Iris pigment epithelial cell (primary cell): ENCODE measurements around the gene SYP.
"Not testable (repeated sequence)": the region's sequence is repeated elsewhere in the genome, so short reads cannot be mapped to it uniquely, and the experiment has no call there.

Source experiments
- DNase-seq: peaks from one replicate; pipeline ENCODE4 v3.0.0-alpha.2; 2011; ENCODE audit warnings: low read depth

The SYP gene

GRCh38 chrX:49189606-49190005 is 10.4 kb downstream of the SYP start:
- DNase-seq: no peak

- DNase-seq: no peak
These were observed 11.4 kb downstream of the SYP start for GRCh38 chrX:49188468-49189076.

GRCh38 chrX:49187526-49187925 is 12.5 kb downstream of the SYP start:
- DNase-seq: no peak

- DNase-seq: no peak
These were observed 13.0 kb downstream of the SYP start for GRCh38 chrX:49187028-49187394.

GRCh38 chrX:49186125-49187027 is 13.6 kb downstream of the SYP start, which contains the start of gene PRICKLE3:
Gene PRICKLE3, minus strand, starts transcription at chrX:49186373. Its CDS starts 76 bp downstream, at chrX:49186297.
- peak; percentile 47 for DNase-seq

GRCh38 chrX:49184294-49185281 is 15.4 kb downstream of the SYP start:
- peak; percentile 84 for DNase-seq

GRCh38 chrX:49183701-49184281 is 16.2 kb downstream of the SYP start:
- DNase-seq: no peak

GRCh38 chrX:49179358-49179757 is 20.6 kb downstream of the SYP start:
- DNase-seq: no peak

- DNase-seq: no peak
These were observed 21.5 kb downstream of the SYP start for GRCh38 chrX:49178537-49178936.

- no peak for DNase-seq
These were observed 22.0 kb downstream of the SYP start for GRCh38 chrX:49177873-49178480.

- no peak for DNase-seq
These were observed 22.6 kb downstream of the SYP start for GRCh38 chrX:49177338-49177833.

- no peak for DNase-seq
These were observed 23.3 kb downstream of the SYP start for GRCh38 chrX:49176421-49177326.

GRCh38 chrX:49175435-49176274 is 24.3 kb downstream of the SYP start:
- DNase-seq: no peak

- no peak for DNase-seq
These were observed 25.3 kb downstream of the SYP start for GRCh38 chrX:49174723-49175122.

GRCh38 chrX:49173544-49173943 is 26.4 kb downstream of the SYP start:
- DNase-seq: not testable (repeated sequence)

GRCh38 chrX:49172280-49172780 is 27.7 kb downstream of the SYP start:
- DNase-seq: peak; percentile 44

- peak; percentile 55 for DNase-seq
These were observed 28.2 kb downstream of the SYP start, which contains the start of gene PLP2 for GRCh38 chrX:49171752-49172279. Gene PLP2, plus strand, starts transcription at chrX:49171898. Its CDS starts 103 bp downstream, at chrX:49172001.

GRCh38 chrX:49167740-49168108 is 32.3 kb downstream of the SYP start:
- DNase-seq: no peak
